Prostate gland (tissue), 2 donors: ENCODE results near the gene MFSD2A. TPM values are rescaled to one million over a fixed set of nuclear protein-coding genes. Genes with fewer than 3 reads are reported as not detected.

Source experiments
- DNase-seq: peaks from one replicate; pipeline ENCODE4 v3.0.0-alpha.2; 2019; ENCODE audit warnings: low spot score
- H3K27ac ChIP-seq, 2 donors: fragments of 200-600 bp; sonication (generic); 2 replicates each; pipeline ENCODE4 v1.5.1; 2017 to 2019
- H3K27me3 ChIP-seq: fragments of 200-600 bp; sonication (generic); replicated peaks from 2 replicates; pipeline ENCODE4 v1.5.1; 2019; ENCODE audit not compliant: insufficient read depth
- H3K36me3 ChIP-seq, 2 donors: fragments of 200-600 bp; sonication (generic); 1 replicate in 1 of 2; 2 replicates in 1 of 2; pipeline versions ENCODE4 v1.5.1 to v1.8.1; 2017 to 2019
- H3K4me1 ChIP-seq: fragments of 200-600 bp; sonication (generic); replicated peaks from 2 replicates; pipeline ENCODE4 v1.5.1; 2019
- H3K4me3 ChIP-seq, 2 donors: fragments of 200-600 bp; sonication (generic); 2 replicates each; pipeline ENCODE4 v1.5.1; 2017 to 2019
- H3K9me3 ChIP-seq: fragments of 200-600 bp; sonication (generic); 2 replicates; pipeline ENCODE4 v1.5.1; 2017
- CTCF ChIP-seq, 4 experiments: fragments of 200-600 bp in 2 of 4; fragments of 450-650 bp in 2 of 4; sonication (generic) in 2 of 4; IDR thresholded peaks; 1 replicate in 3 of 4; 2 replicates in 1 of 4; pipeline ENCODE4 v1.5.1; 2016 to 2019; ENCODE audit warnings: antibody characterized with exemption in 4 of 4, mild to moderate bottlenecking in 2 of 4, moderate library complexity in 2 of 4
- POLR2A ChIP-seq: fragments of 450-650 bp; IDR thresholded peaks from one replicate; pipeline ENCODE4 v1.6.1; 2016; ENCODE audit warnings: antibody characterized with exemption, mild to moderate bottlenecking
- POLR2AphosphoS5 ChIP-seq: sonication (generic); formaldehyde crosslinking; IDR thresholded peaks from one replicate; pipeline ENCODE4 v1.6.1; 2017; ENCODE audit warnings: antibody characterized with exemption
- WGBS: methylation state at CpG from one replicate; pipeline ENCODE4 v1.1.5; 2018; 5-methylcytosine and 5-hydroxymethylcytosine counted together
- intact Hi-C: fragments of 100-400 bp; cut with DNase I; formaldehyde crosslinking; loops from one replicate; pipeline ENCODE4 v1.14.2; 2022
- total RNA-seq, 2 donors: library from RNA; depleted of rRNA; stranded (reverse); fragments of >200 nt; gene quantifications; one replicate each; pipeline ENCODE4 v1.1.0, GENCODE V29; 2016

MFSD2A gene
- 100 to 1,000 TPM in 1 of 2 donors, 1 to 10 TPM in 1; 1.1 to 135 TPM for total RNA-seq

GRCh38 chr1:39954870-39955546, at the start of gene MFSD2A:
Gene MFSD2A, plus strand, starts transcription at chr1:39955145. Its CDS starts 148 bp downstream, at chr1:39955293.
- no peaks in the 10 kb centered on the region for H3K9me3 ChIP-seq
- no peak for TF ChIP-seq CTCF (IDR thresholded peaks at IDR 0.05)
- peak; percentile 69 for TF ChIP-seq POLR2A
- peak; percentile 66 for TF ChIP-seq POLR2AphosphoS5
- no peaks in the 10 kb centered on the region for H3K36me3 ChIP-seq
- WGBS, result under 1% methylated on average over 60 of the region's 62 CpGs
- H3K4me3 ChIP-seq, result peak within 1 kb of the TSS; percentile 29 to 40
- DNase-seq, result peak; percentile 89
- H3K27ac ChIP-seq, result peak within 1 kb of the TSS in 1 of 2 donors; percentile 1
- no peaks in the 10 kb centered on the region for H3K27me3 ChIP-seq
- intact Hi-C loops, result no loop called here
- H3K4me1 ChIP-seq, result peaks cover 12% of the 10 kb centered on the region

- no peaks in the 10 kb centered on the region for H3K4me1 ChIP-seq
- WGBS, result 86% methylated on average over 4 of the region's 4 CpGs
- H3K36me3 ChIP-seq, result no peaks in the 10 kb centered on the region
- no peaks in the 10 kb centered on the region for H3K27me3 ChIP-seq
- H3K27ac ChIP-seq, result no peak overlapping the region
- DNase-seq, result no peak
- intact Hi-C loops, result no loop called here
- TF ChIP-seq CTCF (IDR thresholded peaks at IDR 0.05), result no peak
- TF ChIP-seq POLR2AphosphoS5, result no peak
- no peak for TF ChIP-seq POLR2A
- no peaks in the 10 kb centered on the region for H3K9me3 ChIP-seq
- no peak overlapping the region for H3K4me3 ChIP-seq
Observed at GRCh38 chr1:39905172-39905571, 49.8 kb upstream of the MFSD2A start.

GRCh38 chr1:39907528-39908453, 47.2 kb upstream of the MFSD2A start:
- TF ChIP-seq CTCF (IDR thresholded peaks at IDR 0.05) (no peak), POLR2AphosphoS5 (no peak), POLR2A (no peak)
- no peak for DNase-seq
- Histone ChIP-seq H3K4me1 (no peaks in the 10 kb centered on the region), H3K9me3 (no peaks in the 10 kb centered on the region), H3K27me3 (no peaks in the 10 kb centered on the region), H3K27ac (no peak overlapping the region), H3K36me3 (no peaks in the 10 kb centered on the region), H3K4me3 (no peak overlapping the region)
- intact Hi-C loops, result no loop called here
- WGBS, result 83% methylated on average over 3 of the region's 3 CpGs

- no peaks in the 10 kb centered on the region for H3K9me3 ChIP-seq
- 92% methylated on average over 2 of the region's 2 CpGs for WGBS
- no peak overlapping the region for H3K4me3 ChIP-seq
- H3K4me1 ChIP-seq, result no peaks in the 10 kb centered on the region
- H3K36me3 ChIP-seq, result no peaks in the 10 kb centered on the region
- no peak for DNase-seq
- TF ChIP-seq POLR2AphosphoS5 (no peak), POLR2A (no peak), CTCF (IDR thresholded peaks at IDR 0.05) (no peak)
- intact Hi-C loops, result no loop called here
- no peak overlapping the region for H3K27ac ChIP-seq
- no peaks in the 10 kb centered on the region for H3K27me3 ChIP-seq
Observed at GRCh38 chr1:39908534-39908933, 46.4 kb upstream of the MFSD2A start.
